ENCODE measurements around the gene SMG6.

The SMG6 gene

GRCh38 chr17:2111691-2112090 lies 191.9 kb downstream of the SMG6 start:
- peak overlapping the region; percentile 89 for H3K27ac ChIP-seq
- no peak for TF ChIP-seq CTCF (conservative IDR thresholded peaks at IDR 0.05)

GRCh38 chr17:2110436-2110835 lies 193.1 kb downstream of the SMG6 start:
- no peak for TF ChIP-seq CTCF (conservative IDR thresholded peaks at IDR 0.05)
- peak overlapping the region; percentile 89 for H3K27ac ChIP-seq

- no peak for TF ChIP-seq CTCF (conservative IDR thresholded peaks at IDR 0.05)
- no peak overlapping the region for H3K27ac ChIP-seq
Measured at GRCh38 chr17:2108170-2108569, 195.4 kb downstream of the SMG6 start.

GRCh38 chr17:2107506-2107905 lies 196.1 kb downstream of the SMG6 start:
- TF ChIP-seq CTCF (conservative IDR thresholded peaks at IDR 0.05): no peak
- H3K27ac ChIP-seq: no peak overlapping the region

- no peak for TF ChIP-seq CTCF (conservative IDR thresholded peaks at IDR 0.05)
- no peak overlapping the region for H3K27ac ChIP-seq
Measured at GRCh38 chr17:2107050-2107449, 196.5 kb downstream of the SMG6 start.

- no peak overlapping the region for H3K27ac ChIP-seq
- TF ChIP-seq CTCF (conservative IDR thresholded peaks at IDR 0.05): no peak
Measured at GRCh38 chr17:2106308-2106955, 197.2 kb downstream of the SMG6 start.

- no peak overlapping the region for H3K27ac ChIP-seq
- TF ChIP-seq CTCF (conservative IDR thresholded peaks at IDR 0.05): no peak
Measured at GRCh38 chr17:2105663-2106062, 197.9 kb downstream of the SMG6 start.
